WTC11 (cell line): Measurements from ENCODE around the gene PMFBP1. TPM values are rescaled to one million over a fixed set of nuclear protein-coding genes. Genes with fewer than 3 reads are reported as not detected.
A peak's percentile ranks its signal among the peaks of the same experiment; 100 is the strongest.

Source experiments
- ATAC-seq: fragments of 200-7000 bp; cut with Tn5 transposase; 2 replicates; pipeline ENCODE4 v1.10.0; 2021; ENCODE audit warnings: mild to moderate bottlenecking, moderate library complexity
- Bru-seq: library from RNA; stranded (reverse); fragments of 400-500 nt; gene quantifications from one replicate; lab custom pipeline; 2021; lab: Mats Ljungman, UMichigan
- CTCF ChIA-PET: fragments of 300-600 bp; sonication (Branson Sonifier 250); formaldehyde crosslinking; loops from one replicate; lab custom pipeline; 2021; ENCODE audit warnings: antibody characterized with exemption; lab: Charles Lee
- POLR2A ChIA-PET: fragments of 350-600 bp; sonication (Branson Sonifier 250); formaldehyde crosslinking; loops from one replicate; lab custom pipeline; 2021; ENCODE audit warnings: antibody characterized with exemption; lab: Charles Lee
- DNase-seq: peaks from one replicate; pipeline ENCODE4 v3.0.0; 2021; ENCODE audit warnings: low spot score
- H3K27ac Mint-ChIP-seq: 2 replicates; pipeline ENCODE4 v1.8.0; 2021; ENCODE audit warnings: mixed read lengths
- H3K27me3 Mint-ChIP-seq: 2 replicates; pipeline ENCODE4 v1.8.0; 2021; ENCODE audit warnings: low read depth, mild to moderate bottlenecking, moderate library complexity, mixed read lengths
- H3K36me3 Mint-ChIP-seq: 2 replicates; pipeline ENCODE4 v1.8.0; 2021; ENCODE audit warnings: mixed read lengths
- H3K4me1 Mint-ChIP-seq: 2 replicates; pipeline ENCODE4 v1.8.0; 2022; ENCODE audit warnings: mixed read lengths
- H3K4me3 Mint-ChIP-seq: 2 replicates; pipeline ENCODE4 v1.8.0; 2021; ENCODE audit warnings: mild to moderate bottlenecking, moderate library complexity, mixed read lengths
- H3K9me3 Mint-ChIP-seq: 2 replicates; pipeline ENCODE4 v1.8.0; 2021; ENCODE audit warnings: mixed read lengths
- CREM ChIP-seq: sonication (generic); formaldehyde crosslinking; IDR thresholded peaks from 2 replicates; pipeline ENCODE4 v1.8.1; 2022; ENCODE audit warnings: mild to moderate bottlenecking, missing genetic modification reagents, moderate library complexity
- MLX ChIP-seq: sonication (generic); formaldehyde crosslinking; IDR thresholded peaks from 2 replicates; pipeline ENCODE4 v1.8.1; 2023; ENCODE audit warnings: mild to moderate bottlenecking, missing genetic modification reagents, moderate library complexity
- NFATC4 ChIP-seq: fragments of 250-450 bp; sonication (Bioruptor Pico); IDR thresholded peaks from 2 replicates; pipeline ENCODE4 v1.9.0; 2021; ENCODE audit warnings: mild to moderate bottlenecking
- NFE2L1 ChIP-seq: sonication (generic); formaldehyde crosslinking; IDR thresholded peaks from 2 replicates; pipeline ENCODE4 v1.8.1; 2023; ENCODE audit warnings: missing genetic modification reagents
- SOX15 ChIP-seq: fragments of 250-450 bp; sonication (Bioruptor Pico); IDR thresholded peaks from 2 replicates; pipeline ENCODE4 v1.9.0; 2021; ENCODE audit warnings: mild to moderate bottlenecking
- ZBTB21 ChIP-seq: sonication (generic); formaldehyde crosslinking; IDR thresholded peaks from 2 replicates; pipeline ENCODE4 v1.8.1; 2023; ENCODE audit warnings: mild to moderate bottlenecking, missing genetic modification reagents, borderline replicate concordance
- ZNF121 ChIP-seq: sonication (generic); formaldehyde crosslinking; IDR thresholded peaks from 2 replicates; pipeline ENCODE4 v1.8.0; 2023; ENCODE audit warnings: missing genetic modification reagents
- ZNF219 ChIP-seq: sonication (generic); formaldehyde crosslinking; IDR thresholded peaks from 2 replicates; pipeline ENCODE4 v1.8.0; 2023; ENCODE audit warnings: missing genetic modification reagents, mild to moderate bottlenecking, borderline replicate concordance
- ZNF396 ChIP-seq: fragments of 250-450 bp; sonication (Bioruptor Pico); IDR thresholded peaks from 2 replicates; pipeline ENCODE4 v1.8.0; 2021; ENCODE audit warnings: mild to moderate bottlenecking, moderate library complexity, borderline replicate concordance
- ZSCAN18 ChIP-seq: fragments of 250-450 bp; sonication (Bioruptor Pico); IDR thresholded peaks from 2 replicates; pipeline ENCODE4 v2.1.2; 2022; ENCODE audit warnings: mild to moderate bottlenecking, moderate library complexity
- long read RNA-seq, 3 experiments: library from RNA in 1 of 3; library from capped mRNA in 1 of 3; library from polyadenylated mRNA in 1 of 3; unstranded in 2 of 3; stranded (forward) in 1 of 3; transcript quantifications; one replicate each; pipeline ENCODE4 v2.0.0, GENCODE V29; 2021
- total RNA-seq: library from RNA; stranded (reverse); gene quantifications from 3 replicates; pipeline ENCODE4 v1.2.3, GENCODE V29; 2021
- TF ChIP-seq, protein P1 (sequence below): sonication (generic); formaldehyde crosslinking; conservative IDR thresholded peaks from 2 replicates; pipeline ENCODE4 v1.8.1; 2022; ENCODE audit warnings: mild to moderate bottlenecking, missing genetic modification reagents

Gene PMFBP1, protein sequence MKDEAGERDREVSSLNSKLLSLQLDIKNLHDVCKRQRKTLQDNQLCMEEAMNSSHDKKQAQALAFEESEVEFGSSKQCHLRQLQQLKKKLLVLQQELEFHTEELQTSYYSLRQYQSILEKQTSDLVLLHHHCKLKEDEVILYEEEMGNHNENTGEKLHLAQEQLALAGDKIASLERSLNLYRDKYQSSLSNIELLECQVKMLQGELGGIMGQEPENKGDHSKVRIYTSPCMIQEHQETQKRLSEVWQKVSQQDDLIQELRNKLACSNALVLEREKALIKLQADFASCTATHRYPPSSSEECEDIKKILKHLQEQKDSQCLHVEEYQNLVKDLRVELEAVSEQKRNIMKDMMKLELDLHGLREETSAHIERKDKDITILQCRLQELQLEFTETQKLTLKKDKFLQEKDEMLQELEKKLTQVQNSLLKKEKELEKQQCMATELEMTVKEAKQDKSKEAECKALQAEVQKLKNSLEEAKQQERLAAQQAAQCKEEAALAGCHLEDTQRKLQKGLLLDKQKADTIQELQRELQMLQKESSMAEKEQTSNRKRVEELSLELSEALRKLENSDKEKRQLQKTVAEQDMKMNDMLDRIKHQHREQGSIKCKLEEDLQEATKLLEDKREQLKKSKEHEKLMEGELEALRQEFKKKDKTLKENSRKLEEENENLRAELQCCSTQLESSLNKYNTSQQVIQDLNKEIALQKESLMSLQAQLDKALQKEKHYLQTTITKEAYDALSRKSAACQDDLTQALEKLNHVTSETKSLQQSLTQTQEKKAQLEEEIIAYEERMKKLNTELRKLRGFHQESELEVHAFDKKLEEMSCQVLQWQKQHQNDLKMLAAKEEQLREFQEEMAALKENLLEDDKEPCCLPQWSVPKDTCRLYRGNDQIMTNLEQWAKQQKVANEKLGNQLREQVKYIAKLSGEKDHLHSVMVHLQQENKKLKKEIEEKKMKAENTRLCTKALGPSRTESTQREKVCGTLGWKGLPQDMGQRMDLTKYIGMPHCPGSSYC
- total RNA-seq (1.9 to 3.4 TPM (median 3.2 TPM) in 3 replicates), Bru-seq, nascent RNA (percentile 49 among the genes with signal in this experiment)
- long read RNA-seq, experiment 1, partial matches to known transcripts = 0 of 2 reads
- long read RNA-seq, experiment 1, other reads (novel, unspliced or antisense) = 2 of 2 reads
- long read RNA-seq, experiment 2, partial matches to known transcripts = 0 of 1 reads
- long read RNA-seq, experiment 2, other reads (novel, unspliced or antisense) = 1 of 1 reads
- long read RNA-seq, experiment 3, partial matches to known transcripts = 1 of 1 reads
- long read RNA-seq, experiment 3, other reads (novel, unspliced or antisense) = 0 of 1 reads

- H3K27ac Mint-ChIP-seq = no peak within 1 kb of the TSS
- peaks cover 11% of the 10 kb centered on the region; the same call in 1 of the 2 replicates for H3K27me3 Mint-ChIP-seq
- POLR2A ChIA-PET = no interaction called here
- no peaks in the 10 kb centered on the region for H3K4me1 Mint-ChIP-seq
- peaks cover 4% of the 10 kb centered on the region; the same call in 1 of the 2 replicates for H3K9me3 Mint-ChIP-seq
- TF ChIP-seq, protein P1, sequence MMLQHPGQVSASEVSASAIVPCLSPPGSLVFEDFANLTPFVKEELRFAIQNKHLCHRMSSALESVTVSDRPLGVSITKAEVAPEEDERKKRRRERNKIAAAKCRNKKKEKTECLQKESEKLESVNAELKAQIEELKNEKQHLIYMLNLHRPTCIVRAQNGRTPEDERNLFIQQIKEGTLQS (CRISPR knock-in tag) = no peak
- no peak for TF ChIP-seq MLX (CRISPR knock-in tag)
- TF ChIP-seq ZNF121 (CRISPR knock-in tag) = no peak
- no peak for TF ChIP-seq CREM (CRISPR knock-in tag)
- TF ChIP-seq ZNF396 (CRISPR knock-in tag) = no peak
- DNase-seq (no peak), ATAC-seq (no peak; the same call in 1 of the 2 replicates)
- no peak within 1 kb of the TSS for H3K4me3 Mint-ChIP-seq
- CTCF ChIA-PET = no interaction called here
- H3K36me3 Mint-ChIP-seq = no peaks in the 10 kb centered on the region
Measured at GRCh38 chr16:72172105-72173034, at the start of gene PMFBP1. TSS of gene PMFBP1 (minus strand) at chr16:72172155. CDS start at chr16:72171208, 947 bp downstream.

GRCh38 chr16:72221630-72222024 is 49.7 kb upstream of the PMFBP1 start:
- Mint-ChIP-seq H3K4me3 (no peak overlapping the region), H3K27me3 (no peaks in the 10 kb centered on the region), H3K4me1 (no peaks in the 10 kb centered on the region)
- TF ChIP-seq ZBTB21 = no peak
- TF ChIP-seq NFATC4 (CRISPR knock-in tag) = no peak
- TF ChIP-seq SOX15 (CRISPR knock-in tag) = no peak
- no peak for TF ChIP-seq ZSCAN18 (CRISPR knock-in tag)
- no peak for TF ChIP-seq ZNF219 (CRISPR knock-in tag)
- TF ChIP-seq, all 79 proteins: peak for 0
- DNase-seq = no peak
- ChIA-PET POLR2A (no interaction called here), CTCF (interaction anchor here (0.7 to 2.5 kb wide), 3 partner anchors 26 to 611 kb away, joined by 3 to 10 read pairs (median 4); no protein-coding TSS in a partner anchor)
- no peak overlapping the region for H3K27ac Mint-ChIP-seq
- no peaks in the 10 kb centered on the region for H3K9me3 Mint-ChIP-seq
- ATAC-seq = no peak
- no peaks in the 10 kb centered on the region for H3K36me3 Mint-ChIP-seq

DNA sequence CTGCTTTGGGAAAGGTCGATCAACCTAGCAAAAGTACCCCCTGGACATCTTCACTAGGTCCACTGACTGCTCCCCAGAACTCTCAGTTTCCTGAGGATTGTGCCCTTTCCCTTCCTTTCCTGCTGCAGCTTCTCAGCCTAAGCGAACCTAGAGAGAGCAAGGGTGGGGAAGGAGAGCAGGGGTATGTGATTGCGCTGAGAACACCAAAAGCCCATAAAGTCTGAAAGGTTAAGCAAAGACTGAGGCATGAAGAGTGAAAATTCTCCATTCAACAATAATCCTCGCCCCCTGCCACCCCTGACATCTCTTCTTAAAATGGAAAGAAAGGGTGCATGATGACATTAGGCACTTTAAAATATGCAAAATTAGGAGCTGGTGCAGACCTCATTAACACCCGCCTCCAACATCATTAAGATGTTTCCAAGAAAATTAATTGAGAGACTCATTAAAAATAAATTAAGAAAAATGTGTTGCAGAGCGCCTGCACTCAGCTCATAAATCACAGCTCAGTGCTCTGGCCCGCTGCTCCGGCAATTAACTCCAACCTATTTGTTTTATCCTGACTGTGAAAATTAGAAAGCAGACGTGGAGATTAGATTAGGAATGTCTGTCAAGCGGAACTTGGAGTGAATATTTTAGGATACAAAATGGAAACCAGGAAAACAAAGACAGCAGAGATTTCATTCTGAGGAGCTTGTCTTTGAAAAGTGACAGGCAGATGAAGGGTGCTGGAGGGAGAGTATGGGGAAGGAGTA is 49.1 kb upstream of the PMFBP1 start:
- H3K4me3 Mint-ChIP-seq = no peak overlapping the region
- H3K27me3 Mint-ChIP-seq = no peaks in the 10 kb centered on the region
- CTCF ChIA-PET = interaction anchor here (0.7 to 2.5 kb wide), 3 partner anchors 26 to 611 kb away, joined by 3 to 10 read pairs (median 4); no protein-coding TSS in a partner anchor
- POLR2A ChIA-PET = no interaction called here
- DNase-seq (no peak), ATAC-seq (no peak)
- no peaks in the 10 kb centered on the region for H3K36me3 Mint-ChIP-seq
- no peak for TF ChIP-seq NFE2L1 (CRISPR knock-in tag)
- no peaks in the 10 kb centered on the region for H3K9me3 Mint-ChIP-seq
- H3K4me1 Mint-ChIP-seq = no peaks in the 10 kb centered on the region
- H3K27ac Mint-ChIP-seq = no peak overlapping the region
